Heart right ventricle (tissue), 16 donors: ENCODE measurements around the gene ACTA2. TPM values are rescaled to one million over a fixed set of nuclear protein-coding genes. Genes with fewer than 3 reads are reported as not detected.
A peak's percentile ranks its signal among the peaks of the same experiment; 100 is the strongest.

Experiments
- ATAC-seq, 8 donors: fragments of 200-7000 bp; cut with Tn5 transposase; one replicate each; pipeline ENCODE4 v1.9.1; 2020; ENCODE audit warnings: mild to moderate bottlenecking in 8 of 8, moderate library complexity in 8 of 8, moderate number of reproducible peaks in 1 of 8
- DNase-seq, 2 donors: peaks; one replicate each; pipeline ENCODE4 v3.0.0-alpha.2; 2020
- H3K27ac ChIP-seq, 10 donors: fragments of 200-600 bp; sonication (generic) in 2 of 10; one replicate each; pipeline versions ENCODE4 v1.5.0 to v1.8.0; 2020 to 2022; ENCODE audit warnings: mild to moderate bottlenecking in 3 of 10
- H3K27me3 ChIP-seq, 7 donors: fragments of 200-600 bp; one replicate each; pipeline ENCODE4 v1.8.0; 2021 to 2022; ENCODE audit warnings: mild to moderate bottlenecking in 2 of 7
- H3K36me3 ChIP-seq, 9 donors: fragments of 200-600 bp; sonication (generic) in 1 of 9; one replicate each; pipeline versions ENCODE4 v1.5.0 to v1.8.0; 2020 to 2022; ENCODE audit warnings: mild to moderate bottlenecking in 2 of 9
- H3K4me1 ChIP-seq, 9 donors: fragments of 200-600 bp; sonication (generic) in 1 of 9; one replicate each; pipeline versions ENCODE4 v1.5.0 to v1.8.0; 2020 to 2022; ENCODE audit warnings: mild to moderate bottlenecking in 4 of 9
- H3K4me3 ChIP-seq, 10 donors: fragments of 200-600 bp; sonication (generic) in 2 of 10; one replicate each; pipeline versions ENCODE4 v1.5.0 to v1.8.0; 2020 to 2022; ENCODE audit warnings: mild to moderate bottlenecking in 7 of 10, moderate library complexity in 2 of 10
- H3K9me3 ChIP-seq, 11 donors: fragments of 200-600 bp in 10 of 11; sonication (generic) in 2 of 11; one replicate each; pipeline versions ENCODE4 v1.5.0 to v1.8.0; 2013 to 2022; ENCODE audit warnings: mild to moderate bottlenecking in 2 of 11, control low read depth in 1 of 11, moderate library complexity in 1 of 11
- WGBS, 2 donors: extraction: QIAGEN DNeasy Blood & Tissue Kit; methylation state at CpG; one replicate each; pipeline ENCODE4 v1.1.7; 2013; ENCODE audit warnings: inconsistent platforms in 1 of 2; 5-methylcytosine and 5-hydroxymethylcytosine counted together
- intact Hi-C, 10 donors: fragments of 100-400 bp; cut with DNase I; formaldehyde crosslinking; loops; one replicate each; pipeline versions ENCODE4 v1.11.1 to v1.14.2; 2022
- polyA plus RNA-seq, 2 donors: library from polyadenylated mRNA; stranded (reverse); fragments of 200-250 nt; gene quantifications; one replicate each; pipeline ENCODE4 v1.2.3, GENCODE V29; 2013
- total RNA-seq, 10 donors: library from RNA; stranded (reverse); fragmentation: NEBNext Ultra II Directional in 3 of 10; extraction: Animal tissue kit (Norgen Biotek cat#: 25700) in 3 of 10; gene quantifications; one replicate each; pipeline versions ENCODE4 v1.2.1 to v1.2.4, GENCODE V29; 2021 to 2023
- TF ChIP-seq, protein P1 (sequence below), 9 donors: fragments of 200-600 bp; sonication (generic) in 2 of 9; IDR thresholded peaks; one replicate each; pipeline versions ENCODE4 v1.5.0 to v1.8.0; 2021 to 2022; ENCODE audit warnings: antibody characterized with exemption in 9 of 9, mild to moderate bottlenecking in 5 of 9, moderate library complexity in 1 of 9
- donor health status: Arrhythmogenic right ventricular cardiomyopathy.
- donor health status: ischemic (EF 13 %, LVEDD 7.1; RV severe dilation, severe dysfunction).
- donor health status: healthy with polysubstance abuse.
- donor health status: DM: no; HTN: yes; CAD: no.
- donor health status: DM: no; HTN: no; CAD: no.
- donor health status: ischemic (EF 25% LVEDD 6.9; RV normal size, moderate dysfunction).
- donor health status: ischemic (EF 25% LVEDD 5.7; RV mildly dilated, moderate dysfunction).
- donor health status: healthy.
- donor health status: DM: yes; HTN: yes; CAD: no.
- donor health status: Ischemic cardiomyopathy.
- donor health status: ischemic (EF 35%, LVEDD 5.7; RV mildly dilated, moderate dysfunction).
- donor health status: nonischemic (EF 11% LVEDD 7.7; RV severe dilation, severe dysfunction).
- donor health status: DM: yes; HTN: yes; CAD: no.
- donor health status: PGD.
- donor health status: ischemic (EF 29% LVEDD 5.4; RV normal size, mild dysfunction).
- donor health status: nonischemic (EF 23%, LVEDD 6.1; RV moderate dilation, normal function).

The ACTA2 gene
- total and polyA plus RNA-seq, 12 donors = 59.4 to 358 (median 76.5) TPM

- no peaks in the 10 kb centered on the region for H3K27me3 ChIP-seq
- H3K36me3 ChIP-seq = no peaks in the 10 kb centered on the region
- 31 to 38% methylated on average over 3 of the region's 3 CpGs for WGBS, 2 donors
- H3K4me1 ChIP-seq = peaks cover 0 to 47% (median 16%) of the 10 kb centered on the region in 9 donors
- intact Hi-C loops = no loop called here
- H3K9me3 ChIP-seq = no peaks in the 10 kb centered on the region
- DNase-seq = peak; percentile 40 to 56
- TF ChIP-seq, protein P1, sequence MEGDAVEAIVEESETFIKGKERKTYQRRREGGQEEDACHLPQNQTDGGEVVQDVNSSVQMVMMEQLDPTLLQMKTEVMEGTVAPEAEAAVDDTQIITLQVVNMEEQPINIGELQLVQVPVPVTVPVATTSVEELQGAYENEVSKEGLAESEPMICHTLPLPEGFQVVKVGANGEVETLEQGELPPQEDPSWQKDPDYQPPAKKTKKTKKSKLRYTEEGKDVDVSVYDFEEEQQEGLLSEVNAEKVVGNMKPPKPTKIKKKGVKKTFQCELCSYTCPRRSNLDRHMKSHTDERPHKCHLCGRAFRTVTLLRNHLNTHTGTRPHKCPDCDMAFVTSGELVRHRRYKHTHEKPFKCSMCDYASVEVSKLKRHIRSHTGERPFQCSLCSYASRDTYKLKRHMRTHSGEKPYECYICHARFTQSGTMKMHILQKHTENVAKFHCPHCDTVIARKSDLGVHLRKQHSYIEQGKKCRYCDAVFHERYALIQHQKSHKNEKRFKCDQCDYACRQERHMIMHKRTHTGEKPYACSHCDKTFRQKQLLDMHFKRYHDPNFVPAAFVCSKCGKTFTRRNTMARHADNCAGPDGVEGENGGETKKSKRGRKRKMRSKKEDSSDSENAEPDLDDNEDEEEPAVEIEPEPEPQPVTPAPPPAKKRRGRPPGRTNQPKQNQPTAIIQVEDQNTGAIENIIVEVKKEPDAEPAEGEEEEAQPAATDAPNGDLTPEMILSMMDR (IDR thresholded peaks at IDR 0.05) = no peak
- ATAC-seq = peak in 2 of 8 donors; percentile 56 to 63
- H3K27ac ChIP-seq = peak overlapping the region in 1 of 10 donors; percentile 4
- no peak overlapping the region for H3K4me3 ChIP-seq
These were observed 14.2 kb upstream of the ACTA2 start for GRCh38 chr10:88966797-88967196.

GRCh38 chr10:88964869-88965415 is 12.4 kb upstream of the ACTA2 start:
- no peak overlapping the region for H3K4me3 ChIP-seq
- DNase-seq (no peak), ATAC-seq (no peak)
- H3K9me3 ChIP-seq = no peaks in the 10 kb centered on the region
- 66 to 67% methylated on average over 3 of the region's 3 CpGs for WGBS, 2 donors
- H3K4me1 ChIP-seq = peaks cover 0 to 38% (median 16%) of the 10 kb centered on the region in 9 donors
- intact Hi-C loops = no loop called here
- peak overlapping the region in 2 of 10 donors; percentile 4 to 9 for H3K27ac ChIP-seq
- TF ChIP-seq, protein P1 (IDR thresholded peaks at IDR 0.05) = no peak
- H3K36me3 ChIP-seq = no peaks in the 10 kb centered on the region
- H3K27me3 ChIP-seq = no peaks in the 10 kb centered on the region

GRCh38 chr10:88964360-88964759 is 11.8 kb upstream of the ACTA2 start:
- intact Hi-C loops = no loop called here
- Histone ChIP-seq H3K27ac (no peak overlapping the region), H3K36me3 (no peaks in the 10 kb centered on the region), H3K4me3 (no peak overlapping the region), H3K9me3 (no peaks in the 10 kb centered on the region), H3K27me3 (no peaks in the 10 kb centered on the region), H3K4me1 (peaks cover 0 to 37% (median 16%) of the 10 kb centered on the region in 9 donors)
- WGBS, 2 donors = 92 to 93% methylated on average over 1 of the region's 1 CpG
- TF ChIP-seq, protein P1 (IDR thresholded peaks at IDR 0.05) = no peak
- ATAC-seq (no peak), DNase-seq (no peak)

DNA sequence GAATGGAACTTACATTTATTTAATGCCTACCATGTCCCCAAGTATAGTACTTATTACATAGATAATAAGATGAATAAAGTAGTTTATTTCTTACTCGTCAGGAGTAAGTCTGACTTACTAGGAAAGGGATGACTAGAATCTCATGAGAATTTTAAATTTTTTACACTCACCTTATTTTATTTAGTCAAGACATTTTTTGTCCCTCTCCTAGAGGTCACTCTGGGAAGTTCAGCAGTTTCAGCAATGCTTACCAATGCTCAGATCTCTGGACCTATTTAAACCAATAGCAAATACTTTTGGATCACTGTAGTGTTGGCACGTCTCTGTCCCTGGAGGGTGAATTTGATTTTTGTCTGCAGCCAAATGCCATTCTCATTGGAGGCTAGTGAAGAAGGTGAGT is 10.7 kb upstream of the ACTA2 start:
- TF ChIP-seq, protein P1 (IDR thresholded peaks at IDR 0.05) = no peak
- Histone ChIP-seq H3K27me3 (no peaks in the 10 kb centered on the region), H3K4me1 (peaks cover 0 to 31% (median 11%) of the 10 kb centered on the region in 9 donors), H3K4me3 (no peak overlapping the region), H3K27ac (no peak overlapping the region), H3K36me3 (no peaks in the 10 kb centered on the region), H3K9me3 (no peaks in the 10 kb centered on the region)
- WGBS, 2 donors = 95 to 100% methylated on average over 2 of the region's 2 CpGs
- DNase-seq (no peak), ATAC-seq (no peak)
- intact Hi-C loops = no loop called here
